ENCODE measurements around the gene MAP1LC3B.

DNA sequence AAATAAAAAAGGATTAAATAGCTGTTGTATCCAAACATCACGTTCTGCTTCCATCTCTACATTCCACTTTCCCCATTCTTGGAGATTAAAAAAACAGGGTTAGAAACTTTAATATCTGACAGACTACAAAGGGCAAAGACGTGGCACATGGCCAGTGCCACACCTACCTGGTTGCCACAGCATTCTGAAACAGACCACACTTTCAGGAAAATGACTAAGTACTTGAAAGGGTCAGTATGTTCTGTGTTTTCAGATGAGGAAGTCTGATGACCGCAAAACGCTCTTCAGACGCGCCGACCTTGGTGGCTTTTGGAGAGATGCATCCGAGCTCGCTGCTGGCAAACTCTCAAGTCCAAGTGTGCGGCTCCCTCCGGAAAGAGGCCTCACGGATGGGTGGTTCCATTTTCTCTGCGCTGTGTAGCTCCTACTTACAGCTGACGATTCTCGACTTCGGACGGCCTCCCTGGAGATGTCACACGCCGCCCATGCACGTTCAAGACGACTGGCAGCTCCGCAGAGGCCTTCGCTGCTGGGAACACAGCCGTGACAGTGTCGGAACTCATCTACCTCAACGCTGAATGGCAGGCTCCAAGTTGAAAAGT lies 15.5 kb downstream of the MAP1LC3B start:
- TF ChIP-seq EZH2 (IDR thresholded peaks at IDR 0.05; ENCODE audit: insufficient read depth, poor library complexity, severe bottlenecking) (no peak), EZH2phosphoT487 (IDR thresholded peaks at IDR 0.05; ENCODE audit: insufficient read depth, low read depth) (no peak)

Measured in GM23248 (cell line).